Measurements from ENCODE around the gene DLL1. TPM values are rescaled to one million over a fixed set of nuclear protein-coding genes. Genes with fewer than 3 reads are reported as not detected.

The DLL1 gene
- total RNA-seq, 3 donors from 2014 or later, result 3.8 to 26.9 (median 12.3) TPM

GRCh38 chr6:170298688-170299087 is 7.8 kb upstream of the DLL1 start:
- Histone ChIP-seq H3K36me3 (no peaks in the 10 kb centered on the region), H3K4me3 (no peak overlapping the region), H3K9me3 (peaks cover 0 to 6% of the 10 kb centered on the region in 2 donors), H3K4me1 (peaks cover 6 to 8% of the 10 kb centered on the region in 2 donors), H3K27ac (no peak overlapping the region), H3K27me3 (peaks cover 0 to 30% of the 10 kb centered on the region in 2 donors)
- TF ChIP-seq POLR2A (IDR thresholded peaks at IDR 0.05), result no peak
- TF ChIP-seq CTCF (IDR thresholded peaks at IDR 0.05), result no peak
- no peak for TF ChIP-seq POLR2AphosphoS5 (IDR thresholded peaks at IDR 0.05)
- intact Hi-C loops (cut with DNase I; ENCODE audit: low total_unique reads), result no loop called here
- DNase-seq (ENCODE audit: low spot score in 2 of 2), result no peak

- intact Hi-C loops (cut with DNase I; ENCODE audit: low total_unique reads), result no loop called here
- Histone ChIP-seq H3K27me3 (peaks cover 0 to 30% of the 10 kb centered on the region in 2 donors), H3K36me3 (no peaks in the 10 kb centered on the region), H3K4me3 (no peak overlapping the region), H3K27ac (no peak overlapping the region), H3K9me3 (peaks cover 0 to 6% of the 10 kb centered on the region in 2 donors), H3K4me1 (peaks cover 6 to 8% of the 10 kb centered on the region in 2 donors)
- DNase-seq (ENCODE audit: low spot score in 2 of 2), result no peak
- TF ChIP-seq CTCF (IDR thresholded peaks at IDR 0.05), result no peak
- no peak for TF ChIP-seq POLR2AphosphoS5 (IDR thresholded peaks at IDR 0.05)
- no peak for TF ChIP-seq POLR2A (IDR thresholded peaks at IDR 0.05)
Observed at GRCh38 chr6:170297576-170298330, 6.9 kb upstream of the DLL1 start.

- peaks cover 0 to 30% of the 10 kb centered on the region in 2 donors for H3K27me3 ChIP-seq
- peaks cover 8 to 11% of the 10 kb centered on the region in 2 donors for H3K4me1 ChIP-seq
- DNase-seq (ENCODE audit: low spot score in 2 of 2), result no peak
- no peak overlapping the region for H3K27ac ChIP-seq
- peak overlapping the region in 2 of 3 donors; percentile 59 to 78 for H3K4me3 ChIP-seq
- TF ChIP-seq POLR2A (IDR thresholded peaks at IDR 0.05) (no peak), POLR2AphosphoS5 (IDR thresholded peaks at IDR 0.05) (no peak), CTCF (IDR thresholded peaks at IDR 0.05) (no peak)
- H3K36me3 ChIP-seq, result no peaks in the 10 kb centered on the region
- intact Hi-C loops (cut with DNase I; ENCODE audit: low total_unique reads), result no loop called here
- peaks cover 0 to 6% of the 10 kb centered on the region in 2 donors for H3K9me3 ChIP-seq
Observed at GRCh38 chr6:170296746-170297575, 6.1 kb upstream of the DLL1 start.

GRCh38 chr6:170296423-170296745 is 5.5 kb upstream of the DLL1 start:
- Histone ChIP-seq H3K9me3 (peaks cover 0 to 6% of the 10 kb centered on the region in 2 donors), H3K36me3 (no peaks in the 10 kb centered on the region), H3K4me1 (peaks cover 8 to 11% of the 10 kb centered on the region in 2 donors), H3K27ac (no peak overlapping the region), H3K27me3 (peaks cover 0 to 30% of the 10 kb centered on the region in 2 donors), H3K4me3 (peak overlapping the region; percentile 41 to 78 (median 59))
- DNase-seq (ENCODE audit: low spot score in 2 of 2), result no peak
- intact Hi-C loops (cut with DNase I; ENCODE audit: low total_unique reads), result no loop called here
- TF ChIP-seq CTCF (IDR thresholded peaks at IDR 0.05), result no peak

All from breast epithelium (tissue), 4 donors.